GM20431 (cell line): ENCODE results near the gene FLT4.

Source experiments
- in situ Hi-C: fragments of 300-500 bp; cut with MseI, MboI; formaldehyde crosslinking; loops from one replicate; pipeline ENCODE4 v1.15.0; 2020; ENCODE audit warnings: low sequenced_read_pairs; ENCODE audit not compliant: unreplicated experiment

FLT4 gene

GRCh38 chr5:180628827-180629750 is 20.3 kb downstream of the FLT4 start:
- in situ Hi-C loops: no loop called here

- in situ Hi-C loops: no loop called here
Measured at GRCh38 chr5:180628211-180628610, 21.2 kb downstream of the FLT4 start.

GRCh38 chr5:180627386-180628120 is 21.8 kb downstream of the FLT4 start:
- in situ Hi-C loops: no loop called here

GRCh38 chr5:180626661-180627385 is 22.6 kb downstream of the FLT4 start:
- in situ Hi-C loops: no loop called here

GRCh38 chr5:180625791-180626660 is 23.4 kb downstream of the FLT4 start:
- in situ Hi-C loops: no loop called here

- in situ Hi-C loops: no loop called here
Measured at GRCh38 chr5:180625125-180625790, 24.1 kb downstream of the FLT4 start.

GRCh38 chr5:180624587-180624986 is 24.8 kb downstream of the FLT4 start:
- in situ Hi-C loops: no loop called here

- in situ Hi-C loops: no loop called here
Measured at GRCh38 chr5:180623844-180624243, 25.6 kb downstream of the FLT4 start.

GRCh38 chr5:180623411-180623834 is 26.0 kb downstream of the FLT4 start:
- in situ Hi-C loops: no loop called here

- in situ Hi-C loops: no loop called here
Measured at GRCh38 chr5:180622910-180623309, 26.5 kb downstream of the FLT4 start.

GRCh38 chr5:180621311-180621710 is 28.1 kb downstream of the FLT4 start:
- in situ Hi-C loops: no loop called here

- in situ Hi-C loops: no loop called here
Measured at GRCh38 chr5:180620014-180620413, 29.4 kb downstream of the FLT4 start.

- in situ Hi-C loops: no loop called here
Measured at GRCh38 chr5:180619563-180619915, 29.9 kb downstream of the FLT4 start.

GRCh38 chr5:180618829-180619562 is 30.4 kb downstream of the FLT4 start:
- in situ Hi-C loops: no loop called here

- in situ Hi-C loops: no loop called here
Measured at GRCh38 chr5:180618487-180618828, 30.9 kb downstream of the FLT4 start.

- in situ Hi-C loops: no loop called here
Measured at GRCh38 chr5:180613814-180614188, 35.6 kb downstream of the FLT4 start.

GRCh38 chr5:180613188-180613813 is 36.1 kb downstream of the FLT4 start:
- in situ Hi-C loops: no loop called here

- in situ Hi-C loops: no loop called here
Measured at GRCh38 chr5:180612683-180613082, 36.7 kb downstream of the FLT4 start.
